ENCODE data around the gene CEP70.
A peak's percentile ranks its signal among the peaks of the same experiment; 100 is the strongest.
"Not testable (repeated sequence)": the region's sequence is repeated elsewhere in the genome, so short reads cannot be mapped to it uniquely, and the experiment has no call there.

The CEP70 gene

GRCh38 chr3:138468886-138469285 lies 125.2 kb downstream of the CEP70 start:
- no peak for DNase-seq

GRCh38 chr3:138468451-138468850 lies 125.6 kb downstream of the CEP70 start:
- DNase-seq = no peak

GRCh38 chr3:138467931-138468330 lies 126.1 kb downstream of the CEP70 start:
- no peak for DNase-seq

- DNase-seq = no peak
Observed at GRCh38 chr3:138465925-138466324, 128.1 kb downstream of the CEP70 start.

GRCh38 chr3:138465451-138465850 lies 128.6 kb downstream of the CEP70 start:
- no peak for DNase-seq

GRCh38 chr3:138464491-138464860 lies 129.6 kb downstream of the CEP70 start:
- no peak for DNase-seq

GRCh38 chr3:138463724-138464490 lies 130.2 kb downstream of the CEP70 start:
- DNase-seq = no peak

GRCh38 chr3:138461896-138462295 lies 132.2 kb downstream of the CEP70 start:
- no peak for DNase-seq

- DNase-seq = peak in 2 of 4 experiments; percentile 13 to 34
Observed at GRCh38 chr3:138461246-138461645, 132.8 kb downstream of the CEP70 start.

- DNase-seq = peak in 2 of 4 experiments; percentile 19 to 25
Observed at GRCh38 chr3:138460536-138461205, 133.4 kb downstream of the CEP70 start.

- DNase-seq = no peak
Observed at GRCh38 chr3:138459619-138460535, 134.2 kb downstream of the CEP70 start.

GRCh38 chr3:138458774-138459499 lies 135.1 kb downstream of the CEP70 start:
- no peak for DNase-seq

GRCh38 chr3:138457863-138458735 lies 136.0 kb downstream of the CEP70 start:
- no peak for DNase-seq

- DNase-seq = no peak
Observed at GRCh38 chr3:138456961-138457862, 136.8 kb downstream of the CEP70 start.

- no peak for DNase-seq
Observed at GRCh38 chr3:138455801-138456716, 138.0 kb downstream of the CEP70 start.

- not testable (repeated sequence) for DNase-seq
Observed at GRCh38 chr3:138453940-138454339, 140.1 kb downstream of the CEP70 start.

- DNase-seq = no peak
Observed at GRCh38 chr3:138452436-138452835, 141.6 kb downstream of the CEP70 start.

- DNase-seq = no peak
Observed at GRCh38 chr3:138451595-138452162, 142.4 kb downstream of the CEP70 start.

All from suppressor macrophage (primary cell).